GM23248 (cell line): ENCODE results near the gene NCOR2.

ENCODE experiments used
- EZH2 ChIP-seq: fragments of 200-600 bp; sonication (generic); IDR thresholded peaks from 2 replicates; pipeline ENCODE4 v1.6.1; 2018; ENCODE audit warnings: antibody characterized with exemption, mild to moderate bottlenecking; ENCODE audit not compliant: insufficient read depth, poor library complexity, severe bottlenecking
- EZH2phosphoT487 ChIP-seq: fragments of 200-600 bp; sonication (generic); IDR thresholded peaks from 2 replicates; pipeline ENCODE4 v1.6.1; 2018; ENCODE audit warnings: antibody characterized with exemption, moderate library complexity, mild to moderate bottlenecking, low read depth; ENCODE audit not compliant: insufficient read depth

DNA sequence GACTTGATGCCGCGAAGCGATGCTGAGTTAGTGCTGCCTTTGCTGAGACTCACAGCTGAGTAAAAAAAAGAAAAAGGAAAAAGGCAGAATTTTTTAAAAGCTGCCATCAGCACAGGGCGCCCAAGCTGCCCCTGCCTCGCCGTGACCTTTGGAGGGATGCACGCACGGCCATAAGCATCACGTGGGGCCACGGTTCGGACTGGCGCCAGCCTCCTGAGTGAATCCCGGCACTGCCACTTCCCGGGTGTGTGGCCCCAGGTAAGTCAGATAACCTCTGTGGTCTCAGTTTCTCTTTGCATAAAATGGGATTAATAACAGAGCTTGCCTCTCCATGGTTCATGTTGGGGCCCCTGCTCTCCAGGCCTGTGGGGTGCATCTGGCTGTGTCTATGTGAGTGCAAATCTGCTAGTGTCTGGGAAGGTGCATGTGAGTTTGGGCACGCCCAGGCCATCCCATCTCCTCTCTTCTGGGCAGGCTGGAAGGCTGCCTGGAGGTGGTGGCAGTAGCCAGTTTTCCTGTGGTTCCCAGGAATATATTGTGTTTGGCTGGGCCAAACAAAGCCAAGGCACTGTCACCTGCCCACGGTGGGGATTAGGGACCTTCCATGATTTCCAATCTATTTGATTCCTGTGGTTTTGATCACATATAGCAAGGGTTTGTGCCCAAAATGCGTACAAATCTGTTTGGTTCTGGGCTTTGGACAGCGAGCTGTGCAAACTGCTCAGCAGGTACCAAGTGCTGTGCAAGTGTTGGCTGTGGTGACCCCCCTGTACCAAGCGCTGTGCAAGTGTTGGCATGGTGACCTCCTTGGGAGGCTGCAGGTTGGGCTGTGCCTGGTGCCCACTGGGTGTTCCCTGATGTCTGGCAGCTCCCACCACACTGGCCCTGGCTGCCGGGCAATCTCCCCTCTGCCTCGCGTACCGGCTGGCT is 43.5 kb upstream of the NCOR2 start:
- no peak for TF ChIP-seq EZH2
- no peak for TF ChIP-seq EZH2phosphoT487
